Trophoblast cell (in vitro differentiated cells and primary cell): ENCODE measurements around the gene TSPO.

Experiments used
- DNase-seq, 2 donors: peaks; one replicate each; pipeline ENCODE4 v3.0.0-alpha.2; 2016
- H2AFZ ChIP-seq: 2 replicates; pipeline ENCODE4 v1.6.1; 2013; ENCODE audit warnings: low read length, moderate library complexity, mild to moderate bottlenecking; ENCODE audit not compliant: insufficient read depth, poor library complexity
- H2AK5ac ChIP-seq: 2 replicates; pipeline ENCODE4 v1.6.1; 2013; ENCODE audit warnings: mild to moderate bottlenecking, low read length
- H2BK120ac ChIP-seq: 2 replicates; pipeline ENCODE4 v1.6.1; 2013; ENCODE audit warnings: low read length, mild to moderate bottlenecking, moderate library complexity; ENCODE audit not compliant: insufficient read depth, poor library complexity
- H2BK12ac ChIP-seq: 2 replicates; pipeline ENCODE4 v1.6.1; 2013; ENCODE audit warnings: mild to moderate bottlenecking, low read length, moderate library complexity
- H2BK5ac ChIP-seq: 2 replicates; pipeline ENCODE4 v1.6.1; 2013; ENCODE audit warnings: low read length, low read depth, moderate library complexity, mild to moderate bottlenecking; ENCODE audit not compliant: poor library complexity
- H3K14ac ChIP-seq: 2 replicates; pipeline ENCODE4 v1.6.1; 2013; ENCODE audit warnings: mild to moderate bottlenecking, low read length
- H3K18ac ChIP-seq: 2 replicates; pipeline ENCODE4 v1.6.1; 2013; ENCODE audit warnings: mild to moderate bottlenecking, low read length
- H3K23ac ChIP-seq: 2 replicates; pipeline ENCODE4 v1.6.1; 2013; ENCODE audit warnings: low read length
- H3K27ac ChIP-seq: 2 replicates; pipeline ENCODE4 v1.5.1; 2013; ENCODE audit warnings: low read depth, mild to moderate bottlenecking, inconsistent platforms, low read length, moderate library complexity
- H3K27me3 ChIP-seq: 2 replicates; pipeline ENCODE4 v1.6.1; 2013; ENCODE audit warnings: inconsistent platforms, mild to moderate bottlenecking, low read length, moderate library complexity; ENCODE audit not compliant: insufficient read depth
- H3K36me3 ChIP-seq, 2 experiments: 1 replicate in 1 of 2; 2 replicates in 1 of 2; pipeline ENCODE4 v1.6.1; 2013; ENCODE audit warnings: low read length in 2 of 2, mild to moderate bottlenecking in 2 of 2, moderate library complexity in 1 of 2; ENCODE audit not compliant: insufficient read depth in 2 of 2, control insufficient read depth in 1 of 2
- H3K4ac ChIP-seq: 2 replicates; pipeline ENCODE4 v1.6.1; 2013; ENCODE audit warnings: low read depth, mild to moderate bottlenecking, low read length, moderate library complexity
- H3K4me1 ChIP-seq, 2 experiments: 1 replicate in 1 of 2; 2 replicates in 1 of 2; pipeline ENCODE4 v1.6.1; 2013; ENCODE audit warnings: low read length in 2 of 2, mild to moderate bottlenecking in 2 of 2, moderate library complexity in 1 of 2; ENCODE audit not compliant: insufficient read depth in 2 of 2, control insufficient read depth in 1 of 2
- H3K4me2 ChIP-seq: 2 replicates; pipeline ENCODE4 v1.6.1; 2013; ENCODE audit warnings: inconsistent platforms, mild to moderate bottlenecking, low read length, moderate library complexity
- H3K4me3 ChIP-seq: 2 replicates; pipeline ENCODE4 v1.5.1; 2013; ENCODE audit warnings: mild to moderate bottlenecking, low read depth, low read length, inconsistent platforms
- H3K79me1 ChIP-seq: one replicate; pipeline ENCODE4 v1.6.1; 2013; ENCODE audit warnings: low read length
- H3K79me2 ChIP-seq: 2 replicates; pipeline ENCODE4 v1.6.1; 2013; ENCODE audit warnings: low read length, mild to moderate bottlenecking; ENCODE audit not compliant: control insufficient read depth, insufficient read depth, poor library complexity
- H3K9ac ChIP-seq: 2 replicates; pipeline ENCODE4 v1.6.1; 2013; ENCODE audit warnings: mild to moderate bottlenecking, low read length
- H3K9me3 ChIP-seq: 2 replicates; pipeline ENCODE4 v1.6.1; 2013; ENCODE audit warnings: low read depth, mild to moderate bottlenecking, control low read depth, inconsistent platforms, low read length; ENCODE audit not compliant: insufficient read depth
- H4K12ac ChIP-seq: 2 replicates; pipeline ENCODE4 v1.6.1; 2013; ENCODE audit warnings: low read depth, mild to moderate bottlenecking, low read length, moderate library complexity
- H4K8ac ChIP-seq: 2 replicates; pipeline ENCODE4 v1.6.1; 2013; ENCODE audit warnings: low read depth, mild to moderate bottlenecking, low read length, moderate library complexity
- H4K91ac ChIP-seq: one replicate; pipeline ENCODE4 v1.6.1; 2013; ENCODE audit warnings: low read depth, mild to moderate bottlenecking, low read length, moderate library complexity
- WGBS: extraction: QIAGEN DNeasy Blood & Tissue Kit; methylation state at CpG from one replicate; pipeline ENCODE4 v1.1.7; 2013; ENCODE audit warnings: missing lambda C conversion rate; ENCODE audit not compliant: insufficient read length, insufficient coverage; ENCODE audit errors: extremely low coverage; 5-methylcytosine and 5-hydroxymethylcytosine counted together

The TSPO gene

DNA sequence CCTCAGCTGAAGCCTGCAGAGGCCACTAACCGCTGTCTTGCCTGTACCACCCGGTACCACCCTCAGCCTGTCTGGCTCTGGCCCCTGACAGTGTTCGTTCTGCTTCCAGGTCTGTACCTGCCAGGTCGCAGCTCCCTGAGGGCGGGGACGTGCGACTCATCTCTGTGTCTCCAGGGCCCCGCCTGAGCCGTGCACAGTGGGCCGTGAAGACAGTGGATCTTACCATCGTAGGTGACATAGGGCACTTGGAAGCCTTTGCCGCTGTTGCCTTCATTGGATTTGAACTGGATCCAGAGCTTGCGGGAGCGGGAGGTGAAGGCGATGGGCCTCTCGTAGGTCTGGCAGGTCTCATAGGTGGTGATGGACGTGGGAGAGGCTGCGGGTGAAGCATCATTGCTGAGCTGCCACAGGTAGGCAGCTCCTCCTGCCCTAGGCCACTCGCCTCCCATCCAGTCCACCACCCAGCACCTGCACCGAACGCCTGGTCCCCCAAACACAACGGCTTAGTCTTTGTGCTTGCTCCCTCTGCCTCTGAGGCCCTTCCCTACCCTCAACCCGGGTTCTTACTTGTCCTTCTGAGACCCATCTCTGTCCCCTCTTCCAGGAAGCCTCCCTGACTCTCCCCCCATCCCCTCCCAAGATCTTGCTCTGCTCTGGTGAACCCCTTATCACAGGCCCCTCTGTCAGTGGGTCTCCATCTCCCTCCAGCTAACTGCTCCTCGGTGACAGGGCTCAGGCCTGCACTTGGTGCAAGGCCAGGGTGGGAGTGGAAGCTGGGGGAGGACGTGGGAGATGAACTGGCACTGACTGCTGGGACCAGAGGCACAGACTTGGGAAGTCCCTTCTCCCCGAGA is 56.7 kb downstream of the TSPO start:
- H2AFZ ChIP-seq = no peak overlapping the region
- H3K4me2 ChIP-seq = no peak overlapping the region
- H4K12ac ChIP-seq = no peak overlapping the region
- H2BK12ac ChIP-seq = no peak overlapping the region
- no peak overlapping the region for H2BK120ac ChIP-seq
- no peak overlapping the region for H2AK5ac ChIP-seq
- no peak overlapping the region for H4K8ac ChIP-seq
- H3K14ac ChIP-seq = no peak overlapping the region
- no peak overlapping the region for H3K23ac ChIP-seq
- WGBS = no CpG with 5 or more reads among the region's 26 CpGs
- no peaks in the 10 kb centered on the region for H3K27me3 ChIP-seq
- no peak overlapping the region for H3K9ac ChIP-seq
- no peak overlapping the region for H3K18ac ChIP-seq
- H3K4me3 ChIP-seq = peak overlapping the region; percentile 16
- no peak overlapping the region for H3K4ac ChIP-seq
- no peaks in the 10 kb centered on the region for H3K79me2 ChIP-seq
- no peak for DNase-seq
- no peaks in the 10 kb centered on the region for H3K79me1 ChIP-seq
- H3K4me1 ChIP-seq = no peaks in the 10 kb centered on the region
- H3K27ac ChIP-seq = no peak overlapping the region
- H3K9me3 ChIP-seq = no peaks in the 10 kb centered on the region
- no peak overlapping the region for H2BK5ac ChIP-seq
- no peaks in the 10 kb centered on the region for H3K36me3 ChIP-seq
- no peak overlapping the region for H4K91ac ChIP-seq

DNA sequence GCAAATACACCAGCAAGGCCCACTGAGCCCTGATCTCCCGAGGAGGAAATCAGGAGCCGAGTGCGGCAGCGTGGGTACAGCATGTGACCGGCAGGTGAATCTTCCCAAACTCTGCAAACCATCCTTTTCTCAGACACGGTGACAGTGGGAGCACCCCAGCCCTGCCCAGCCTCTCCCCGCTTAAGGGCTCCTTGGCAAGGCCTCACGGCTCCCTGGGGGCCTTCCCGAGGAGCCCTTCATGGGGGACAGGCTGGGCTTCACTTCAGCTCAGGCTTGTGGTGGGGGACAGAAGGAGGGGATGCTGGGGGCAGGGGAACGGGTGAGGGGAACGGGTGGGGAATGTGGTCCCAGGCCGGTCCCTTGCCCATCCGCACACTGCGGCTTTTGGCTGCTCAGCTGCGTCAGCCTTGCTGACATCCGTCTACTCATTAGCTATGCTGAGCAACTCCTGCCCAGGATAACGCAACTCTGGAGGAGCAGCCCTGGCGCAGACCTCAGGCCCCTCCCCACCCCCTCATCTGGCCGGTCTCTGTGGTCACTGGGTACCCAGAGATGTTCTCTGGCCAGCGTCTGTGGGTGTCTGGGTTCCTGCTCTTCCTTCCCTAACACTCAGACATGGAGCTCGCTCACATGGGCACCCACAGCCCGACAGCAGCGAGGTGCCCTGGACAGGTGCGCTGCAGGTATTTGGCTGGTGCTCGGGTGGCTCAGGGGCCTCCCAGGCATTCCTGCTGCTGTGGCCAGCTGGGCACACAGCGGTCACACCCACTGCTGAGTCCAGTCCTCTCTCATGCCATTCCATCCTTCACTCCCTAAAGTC is 57.6 kb downstream of the TSPO start:
- no peak for DNase-seq
- peaks cover under 1% of the 10 kb centered on the region for H3K9me3 ChIP-seq

DNA sequence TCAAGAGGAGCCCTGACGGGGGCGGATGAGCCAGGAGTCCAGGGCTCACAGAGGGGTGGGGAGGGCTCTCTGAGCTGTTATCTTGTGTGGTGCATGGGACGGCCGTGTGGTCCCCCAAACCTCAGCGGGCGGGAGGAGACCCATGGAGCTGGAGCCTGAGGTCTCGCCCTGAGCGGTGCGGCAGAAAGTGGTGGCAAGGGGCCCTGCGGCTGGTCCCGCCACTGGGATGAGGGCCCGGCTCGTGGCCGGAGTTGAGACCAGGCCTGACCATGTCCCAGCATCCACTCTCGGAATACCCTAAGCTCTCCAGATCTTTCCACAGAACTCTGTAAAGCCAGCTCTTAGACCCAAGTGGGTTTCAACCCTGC is 58.1 kb downstream of the TSPO start:
- H3K79me1 ChIP-seq = no peaks in the 10 kb centered on the region
- H3K27me3 ChIP-seq = no peaks in the 10 kb centered on the region
- H3K4me1 ChIP-seq = no peaks in the 10 kb centered on the region
- no peak overlapping the region for H2BK120ac ChIP-seq
- no peak overlapping the region for H3K23ac ChIP-seq
- H3K79me2 ChIP-seq = no peaks in the 10 kb centered on the region
- H3K4ac ChIP-seq = no peak overlapping the region
- no peak overlapping the region for H3K4me2 ChIP-seq
- H3K9ac ChIP-seq = no peak overlapping the region
- no peak overlapping the region for H2BK12ac ChIP-seq
- H3K18ac ChIP-seq = no peak overlapping the region
- DNase-seq = no peak
- no peak overlapping the region for H3K14ac ChIP-seq
- H4K91ac ChIP-seq = no peak overlapping the region
- no peak overlapping the region for H4K8ac ChIP-seq
- no CpG with 5 or more reads among the region's 15 CpGs for WGBS
- no peak overlapping the region for H2AK5ac ChIP-seq
- H3K4me3 ChIP-seq = no peak overlapping the region
- H2BK5ac ChIP-seq = no peak overlapping the region
- peaks cover 2% of the 10 kb centered on the region for H3K9me3 ChIP-seq
- no peak overlapping the region for H4K12ac ChIP-seq
- H3K36me3 ChIP-seq = no peaks in the 10 kb centered on the region
- no peak overlapping the region for H3K27ac ChIP-seq
- H2AFZ ChIP-seq = no peak overlapping the region

More for the DNA sequence above, 57.6 kb downstream of the TSPO start:
- Histone ChIP-seq H3K18ac (no peak overlapping the region), H3K4me3 (no peak overlapping the region), H3K4ac (no peak overlapping the region), H4K8ac (no peak overlapping the region), H3K9ac (no peak overlapping the region), H3K4me2 (no peak overlapping the region), H3K23ac (no peak overlapping the region), H3K36me3 (no peaks in the 10 kb centered on the region), H4K91ac (no peak overlapping the region), H2BK120ac (no peak overlapping the region), H2BK12ac (no peak overlapping the region), H2AFZ (no peak overlapping the region), H3K27me3 (no peaks in the 10 kb centered on the region), H3K79me1 (no peaks in the 10 kb centered on the region), H2AK5ac (no peak overlapping the region), H3K4me1 (no peaks in the 10 kb centered on the region), H3K14ac (no peak overlapping the region), H3K27ac (no peak overlapping the region), H2BK5ac (no peak overlapping the region), H3K79me2 (no peaks in the 10 kb centered on the region), H4K12ac (no peak overlapping the region)
- WGBS = no CpG with 5 or more reads among the region's 26 CpGs

DNA sequence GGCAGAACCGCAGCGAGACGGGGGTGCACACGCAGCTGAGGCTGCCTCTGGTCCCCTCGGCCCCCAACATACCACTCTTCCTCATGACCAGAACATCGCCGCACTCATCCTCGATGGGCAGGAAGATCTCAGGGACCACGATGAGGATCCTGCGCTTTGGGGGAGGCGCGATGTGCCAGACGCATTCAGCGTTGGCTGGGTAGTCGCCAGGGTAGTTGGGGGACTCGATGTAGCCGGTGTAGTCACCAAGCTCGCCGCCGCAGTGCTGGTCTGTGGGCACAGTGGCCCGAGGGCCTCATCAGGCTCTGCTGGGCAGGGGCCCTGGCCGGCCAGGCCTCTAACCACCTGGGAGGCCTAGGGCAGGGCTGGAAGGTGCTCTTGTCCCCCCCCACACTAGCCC is 58.6 kb downstream of the TSPO start:
- WGBS = no CpG with 5 or more reads among the region's 22 CpGs
- Histone ChIP-seq H3K4me1 (no peaks in the 10 kb centered on the region), H3K14ac (no peak overlapping the region), H2AK5ac (no peak overlapping the region), H3K4me3 (no peak overlapping the region), H4K8ac (no peak overlapping the region), H3K27me3 (no peaks in the 10 kb centered on the region), H2BK5ac (no peak overlapping the region), H2BK12ac (no peak overlapping the region), H4K91ac (no peak overlapping the region), H3K79me2 (no peaks in the 10 kb centered on the region), H3K18ac (no peak overlapping the region), H2BK120ac (no peak overlapping the region), H3K4ac (no peak overlapping the region), H3K9ac (no peak overlapping the region), H2AFZ (no peak overlapping the region), H3K36me3 (no peaks in the 10 kb centered on the region), H4K12ac (no peak overlapping the region), H3K23ac (no peak overlapping the region), H3K9me3 (peaks cover 2% of the 10 kb centered on the region), H3K4me2 (no peak overlapping the region), H3K79me1 (no peaks in the 10 kb centered on the region), H3K27ac (no peak overlapping the region)
- no peak for DNase-seq
